GM18508 (cell line): ENCODE measurements around the gene NME2.

ENCODE experiments used
- ATAC-seq: cut with Tn5 transposase; IDR thresholded peaks from one replicate; pipeline ENCODE4 v1.9.1; 2021; ENCODE audit warnings: moderate number of reproducible peaks; ENCODE audit not compliant: insufficient read depth, unreplicated experiment

Gene NME2

GRCh38 chr17:51191895-51192294 lies 25.7 kb downstream of the NME2 start:
- ATAC-seq: no peak

GRCh38 chr17:51197754-51198153 lies 31.5 kb downstream of the NME2 start:
- ATAC-seq: no peak

- ATAC-seq: no peak
Observed at GRCh38 chr17:51200295-51200694, 34.1 kb downstream of the NME2 start.

GRCh38 chr17:51200846-51201245 lies 34.6 kb downstream of the NME2 start:
- ATAC-seq: no peak

DNA sequence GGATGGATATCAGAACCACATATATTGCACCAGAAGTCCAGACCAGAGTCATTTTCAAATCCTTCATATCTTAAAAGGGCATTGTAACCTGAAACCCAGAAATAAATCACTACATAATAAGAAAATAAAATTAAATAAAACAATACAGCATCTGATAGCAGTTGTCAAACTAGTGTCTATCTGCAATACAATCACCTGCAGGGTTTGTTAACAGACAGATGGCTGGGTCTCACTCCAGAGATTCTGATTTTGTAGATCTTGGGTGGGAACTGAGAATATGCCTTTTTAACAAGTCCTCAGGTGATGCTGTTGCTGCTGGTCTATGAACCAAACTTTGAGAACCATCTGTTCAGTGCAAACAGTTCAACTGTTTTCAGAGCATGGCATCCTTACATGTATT lies 37.6 kb downstream of the NME2 start:
- no peak for ATAC-seq

DNA sequence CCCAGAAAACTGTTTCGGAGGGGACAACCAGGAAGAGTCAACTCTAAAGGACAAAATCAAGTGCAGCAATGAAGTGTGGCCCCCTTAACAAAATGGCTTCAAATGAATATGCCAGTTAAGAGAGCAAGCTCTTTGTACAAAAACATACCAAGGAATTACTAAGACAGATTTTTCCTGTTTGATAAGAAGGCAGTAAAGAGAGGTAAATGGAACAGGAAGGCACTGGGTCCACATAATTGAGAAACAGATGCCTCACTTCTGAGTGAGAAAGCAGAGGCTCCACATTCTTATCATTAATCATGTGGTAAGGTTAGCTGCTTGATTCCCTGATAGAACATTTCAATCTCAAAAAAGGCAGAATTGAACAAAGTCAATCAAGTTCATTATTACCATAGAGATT lies 48.7 kb downstream of the NME2 start:
- ATAC-seq: no peak

DNA sequence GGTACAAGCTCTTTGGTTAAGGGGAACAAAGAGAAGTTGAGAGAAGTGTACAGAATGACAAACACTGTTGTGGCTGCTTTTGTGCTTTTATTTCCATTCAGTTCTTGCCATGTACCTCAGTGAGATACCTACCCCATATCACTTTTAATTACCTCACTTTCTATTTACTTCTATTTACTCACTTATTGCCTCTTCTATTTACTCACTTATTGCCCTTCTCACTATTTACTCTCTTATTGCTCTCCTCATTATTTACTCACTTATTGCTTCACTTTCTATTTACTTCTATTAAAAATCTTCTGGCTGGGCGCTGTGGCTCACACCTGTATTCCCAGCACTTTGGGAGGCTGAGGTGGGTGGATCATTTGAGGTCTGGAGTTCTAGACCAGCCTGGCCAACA lies 51.7 kb downstream of the NME2 start:
- ATAC-seq: no peak

DNA sequence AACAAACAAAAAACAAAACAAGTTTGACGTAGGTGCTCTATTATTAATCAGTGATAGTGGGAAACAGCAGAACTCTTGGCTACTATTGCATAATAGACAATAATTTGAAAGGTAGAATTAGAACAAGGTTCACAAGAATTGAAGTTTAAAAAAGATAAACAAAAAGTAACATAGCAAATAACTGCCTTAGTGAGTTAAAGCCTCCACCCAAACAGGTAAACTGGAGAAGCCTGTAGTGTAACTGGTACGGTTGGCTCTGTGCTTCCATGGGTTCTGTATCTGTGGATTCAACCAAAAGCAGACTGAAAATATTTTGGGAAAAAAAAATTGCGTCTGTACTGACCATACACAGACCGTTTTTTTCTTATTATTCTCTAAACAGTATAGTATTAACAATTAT lies 55.1 kb downstream of the NME2 start:
- no peak for ATAC-seq
